ENCODE data around the gene SH3BP2. TPM values are rescaled to one million over a fixed set of nuclear protein-coding genes. Genes with fewer than 3 reads are reported as not detected.

SH3BP2 gene
- total RNA-seq, 2 experiments from 2014 or later, result 88.2 to 93.0 TPM

GRCh38 chr4:2794486-2795299, 1.8 kb downstream of the SH3BP2 start:
- H3K27me3 Mint-ChIP-seq (ENCODE audit: low read depth), result no peaks in the 10 kb centered on the region
- no peaks in the 10 kb centered on the region for H3K9me3 Mint-ChIP-seq (ENCODE audit: insufficient read depth)
- no peak for ATAC-seq
- POLR2A ChIA-PET, result no interaction called here
- H3K4me3 Mint-ChIP-seq, result peak overlapping the region; percentile 79
- H3K36me3 Mint-ChIP-seq (ENCODE audit: low read depth), result peaks cover 3% of the 10 kb centered on the region
- peaks cover 44% of the 10 kb centered on the region for H3K4me1 Mint-ChIP-seq (ENCODE audit: low read depth)
- CTCF ChIA-PET, result no interaction called here
- peak overlapping the region; percentile 46 for H3K27ac Mint-ChIP-seq
- DNase-seq, result no peak

GRCh38 chr4:2795300-2795892, 2.5 kb downstream of the SH3BP2 start:
- Mint-ChIP-seq H3K27me3 (ENCODE audit: low read depth) (no peaks in the 10 kb centered on the region), H3K9me3 (ENCODE audit: insufficient read depth) (no peaks in the 10 kb centered on the region), H3K27ac (peak overlapping the region; percentile 46), H3K36me3 (ENCODE audit: low read depth) (peaks cover 3% of the 10 kb centered on the region), H3K4me1 (ENCODE audit: low read depth) (peaks cover 50% of the 10 kb centered on the region), H3K4me3 (no peak overlapping the region)
- CTCF ChIA-PET, result no interaction called here
- ATAC-seq, result no peak
- DNase-seq, result no peak
- POLR2A ChIA-PET, result no interaction called here

GRCh38 chr4:2795893-2796848, 3.3 kb downstream of the SH3BP2 start:
- H3K4me3 Mint-ChIP-seq, result no peak overlapping the region
- ChIA-PET CTCF (no interaction called here), POLR2A (interaction anchor here (0.9 to 3.8 kb wide), 2 partner anchors 11 to 15 kb away, joined by 4 to 30 read pairs; no protein-coding TSS in a partner anchor)
- H3K36me3 Mint-ChIP-seq (ENCODE audit: low read depth), result peaks cover 3% of the 10 kb centered on the region
- H3K4me1 Mint-ChIP-seq (ENCODE audit: low read depth), result peaks cover 55% of the 10 kb centered on the region
- H3K27me3 Mint-ChIP-seq (ENCODE audit: low read depth), result no peaks in the 10 kb centered on the region
- no peak for DNase-seq
- no peak overlapping the region for H3K27ac Mint-ChIP-seq
- H3K9me3 Mint-ChIP-seq (ENCODE audit: insufficient read depth), result no peaks in the 10 kb centered on the region
- ATAC-seq, result no peak

- ATAC-seq, result no peak
- DNase-seq, result no peak
- ChIA-PET CTCF (no interaction called here), POLR2A (interaction anchor here (0.9 to 3.8 kb wide), 2 partner anchors 11 to 15 kb away, joined by 4 to 30 read pairs; no protein-coding TSS in a partner anchor)
- Mint-ChIP-seq H3K4me1 (ENCODE audit: low read depth) (peaks cover 58% of the 10 kb centered on the region), H3K4me3 (no peak overlapping the region), H3K9me3 (ENCODE audit: insufficient read depth) (no peaks in the 10 kb centered on the region), H3K27me3 (ENCODE audit: low read depth) (no peaks in the 10 kb centered on the region), H3K27ac (peak overlapping the region; percentile 91), H3K36me3 (ENCODE audit: low read depth) (peaks cover 3% of the 10 kb centered on the region)
Measured at GRCh38 chr4:2796849-2797544, 4.1 kb downstream of the SH3BP2 start.

GRCh38 chr4:2797545-2798305, 4.8 kb downstream of the SH3BP2 start:
- DNase-seq (no peak), ATAC-seq (peak; percentile 24)
- no peaks in the 10 kb centered on the region for H3K9me3 Mint-ChIP-seq (ENCODE audit: insufficient read depth)
- peaks cover 3% of the 10 kb centered on the region for H3K36me3 Mint-ChIP-seq (ENCODE audit: low read depth)
- peaks cover 58% of the 10 kb centered on the region for H3K4me1 Mint-ChIP-seq (ENCODE audit: low read depth)
- ChIA-PET POLR2A (interaction anchor here (0.9 to 3.8 kb wide), 5 partner anchors 10 to 42 kb away, joined by 3 to 30 read pairs (median 4); no protein-coding TSS in a partner anchor), CTCF (interaction anchor here (1.3 kb wide), 2 partner anchors 34 to 41 kb away, joined by 3 to 4 read pairs; partner anchors contain the start of gene TNIP2)
- H3K27me3 Mint-ChIP-seq (ENCODE audit: low read depth), result no peaks in the 10 kb centered on the region
- peak overlapping the region; percentile 82 for H3K4me3 Mint-ChIP-seq
- H3K27ac Mint-ChIP-seq, result peak overlapping the region; percentile 91

GRCh38 chr4:2798399-2799223, 5.7 kb downstream of the SH3BP2 start:
- H3K4me1 Mint-ChIP-seq (ENCODE audit: low read depth), result peaks cover 56% of the 10 kb centered on the region
- DNase-seq (peak; percentile 68), ATAC-seq (peak; percentile 69)
- peak overlapping the region; percentile 91 for H3K27ac Mint-ChIP-seq
- H3K36me3 Mint-ChIP-seq (ENCODE audit: low read depth), result peaks cover 3% of the 10 kb centered on the region
- POLR2A ChIA-PET, result interaction anchor here (1.1 to 3.8 kb wide), 4 partner anchors 11 to 41 kb away, joined by 3 to 30 read pairs (median 7); no protein-coding TSS in a partner anchor
- H3K9me3 Mint-ChIP-seq (ENCODE audit: insufficient read depth), result no peaks in the 10 kb centered on the region
- CTCF ChIA-PET, result interaction anchor here (1.0 to 2.0 kb wide), 5 partner anchors 11 to 155 kb away, joined by 3 to 7 read pairs (median 4); partner anchors contain the start of gene TNIP2
- no peaks in the 10 kb centered on the region for H3K27me3 Mint-ChIP-seq (ENCODE audit: low read depth)
- H3K4me3 Mint-ChIP-seq, result peak overlapping the region; percentile 82

- Mint-ChIP-seq H3K9me3 (ENCODE audit: insufficient read depth) (no peaks in the 10 kb centered on the region), H3K27ac (peak overlapping the region; percentile 91), H3K4me3 (peak overlapping the region; percentile 82), H3K4me1 (ENCODE audit: low read depth) (peaks cover 49% of the 10 kb centered on the region), H3K27me3 (ENCODE audit: low read depth) (no peaks in the 10 kb centered on the region), H3K36me3 (ENCODE audit: low read depth) (peaks cover 3% of the 10 kb centered on the region)
- CTCF ChIA-PET, result interaction anchor here (1.0 to 2.0 kb wide), 5 partner anchors 12 to 155 kb away, joined by 3 to 7 read pairs (median 4); partner anchors contain the start of gene TNIP2
- POLR2A ChIA-PET, result interaction anchor here (0.6 to 3.8 kb wide), 5 partner anchors 12 to 557 kb away, joined by 3 to 30 read pairs (median 3); no protein-coding TSS in a partner anchor
- ATAC-seq (no peak), DNase-seq (no peak)
Measured at GRCh38 chr4:2799224-2799911, 6.5 kb downstream of the SH3BP2 start.

- DNase-seq (no peak), ATAC-seq (no peak)
- peak overlapping the region; percentile 91 for H3K27ac Mint-ChIP-seq
- H3K4me1 Mint-ChIP-seq (ENCODE audit: low read depth), result peaks cover 42% of the 10 kb centered on the region
- ChIA-PET CTCF (interaction anchor here (1.2 to 2.0 kb wide), 2 partner anchors 13 to 154 kb away, joined by 4 to 7 read pairs; no protein-coding TSS in a partner anchor), POLR2A (interaction anchor here (0.6 to 3.8 kb wide), 5 partner anchors 10 to 557 kb away, joined by 3 to 30 read pairs (median 3); no protein-coding TSS in a partner anchor)
- no peaks in the 10 kb centered on the region for H3K27me3 Mint-ChIP-seq (ENCODE audit: low read depth)
- H3K9me3 Mint-ChIP-seq (ENCODE audit: insufficient read depth), result no peaks in the 10 kb centered on the region
- peak overlapping the region; percentile 82 for H3K4me3 Mint-ChIP-seq
- H3K36me3 Mint-ChIP-seq (ENCODE audit: low read depth), result peaks cover 3% of the 10 kb centered on the region
Measured at GRCh38 chr4:2799971-2800690, 7.2 kb downstream of the SH3BP2 start.

All from activated CD8-positive, alpha-beta T cell treated with anti-CD3 and anti-CD28 coated beads, Interleukin-2, amount 10 ng/mL, durations not matched to agents 7 days and 5 days (primary cell).